ENCODE measurements around the gene EAF1.
"Not testable (repeated sequence)": the region's sequence is repeated elsewhere in the genome, so short reads cannot be mapped to it uniquely, and the experiment has no call there.

The EAF1 gene

GRCh38 chr3:15409774-15410173, 17.6 kb upstream of the EAF1 start:
- H3K27ac ChIP-seq: no peak overlapping the region
- TF ChIP-seq, protein P1, sequence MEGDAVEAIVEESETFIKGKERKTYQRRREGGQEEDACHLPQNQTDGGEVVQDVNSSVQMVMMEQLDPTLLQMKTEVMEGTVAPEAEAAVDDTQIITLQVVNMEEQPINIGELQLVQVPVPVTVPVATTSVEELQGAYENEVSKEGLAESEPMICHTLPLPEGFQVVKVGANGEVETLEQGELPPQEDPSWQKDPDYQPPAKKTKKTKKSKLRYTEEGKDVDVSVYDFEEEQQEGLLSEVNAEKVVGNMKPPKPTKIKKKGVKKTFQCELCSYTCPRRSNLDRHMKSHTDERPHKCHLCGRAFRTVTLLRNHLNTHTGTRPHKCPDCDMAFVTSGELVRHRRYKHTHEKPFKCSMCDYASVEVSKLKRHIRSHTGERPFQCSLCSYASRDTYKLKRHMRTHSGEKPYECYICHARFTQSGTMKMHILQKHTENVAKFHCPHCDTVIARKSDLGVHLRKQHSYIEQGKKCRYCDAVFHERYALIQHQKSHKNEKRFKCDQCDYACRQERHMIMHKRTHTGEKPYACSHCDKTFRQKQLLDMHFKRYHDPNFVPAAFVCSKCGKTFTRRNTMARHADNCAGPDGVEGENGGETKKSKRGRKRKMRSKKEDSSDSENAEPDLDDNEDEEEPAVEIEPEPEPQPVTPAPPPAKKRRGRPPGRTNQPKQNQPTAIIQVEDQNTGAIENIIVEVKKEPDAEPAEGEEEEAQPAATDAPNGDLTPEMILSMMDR (conservative IDR thresholded peaks at IDR 0.05): no peak

DNA sequence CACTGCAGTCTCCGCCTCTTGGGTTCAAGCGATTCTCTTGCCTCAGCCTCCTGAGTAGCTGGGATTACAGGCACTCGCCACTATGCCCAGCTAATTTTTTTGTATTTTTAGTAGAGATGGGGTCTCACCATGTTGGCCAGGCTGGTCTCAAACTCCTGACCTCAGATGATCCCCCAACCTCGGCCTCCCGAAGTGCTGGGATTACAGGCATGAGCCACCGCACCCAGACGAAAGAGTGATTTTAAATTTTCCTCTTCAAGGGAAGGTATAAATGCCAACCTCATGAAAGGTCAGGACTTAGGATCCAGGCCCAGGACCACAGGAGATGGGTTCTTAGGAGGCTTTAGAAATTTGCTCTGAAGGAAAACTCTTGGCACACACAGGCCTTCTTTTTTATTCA, 16.4 kb upstream of the EAF1 start:
- H3K27ac ChIP-seq: not testable (repeated sequence)

GRCh38 chr3:15420871-15421270, 6.5 kb upstream of the EAF1 start:
- TF ChIP-seq, protein P1 (conservative IDR thresholded peaks at IDR 0.05): no peak

DNA sequence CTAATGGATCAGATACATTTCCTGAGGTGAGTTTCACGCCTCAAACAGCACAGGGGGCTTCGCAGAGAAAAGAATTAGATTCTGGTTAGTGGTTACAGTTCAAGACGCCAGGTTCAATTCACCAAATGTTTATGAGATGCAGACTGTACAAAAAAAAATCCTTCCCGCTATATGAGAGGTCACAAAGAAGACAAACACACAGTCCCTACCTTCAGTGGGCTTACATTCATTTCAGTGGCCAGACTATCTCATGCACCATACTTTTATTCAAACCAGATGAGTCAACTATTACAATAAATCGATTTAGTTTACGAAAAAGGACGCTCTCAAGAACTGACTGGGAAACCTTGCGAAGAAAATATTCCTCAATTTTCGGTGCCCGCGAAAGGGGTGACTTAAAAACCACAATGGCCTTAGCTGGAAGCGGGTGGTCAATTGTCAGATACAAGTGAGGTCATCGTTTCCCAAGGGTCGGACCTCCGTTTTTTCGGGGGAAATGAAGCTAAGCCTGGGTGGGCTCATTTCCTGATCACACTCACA, 749 bp upstream of the EAF1 start:
- TF ChIP-seq, protein P1 (conservative IDR thresholded peaks at IDR 0.05): no peak
- peak overlapping the region; percentile 84 for H3K27ac ChIP-seq

More at GRCh38 chr3:15420871-15421270, 6.5 kb upstream of the EAF1 start:
- H3K27ac ChIP-seq: peak overlapping the region; percentile 54

- peak overlapping the region; percentile 84 for H3K27ac ChIP-seq
- TF ChIP-seq, protein P1 (conservative IDR thresholded peaks at IDR 0.05): no peak
Measured at GRCh38 chr3:15427981-15428380, 583 bp downstream of the EAF1 start.

- TF ChIP-seq, protein P1 (conservative IDR thresholded peaks at IDR 0.05): no peak
- H3K27ac ChIP-seq: peak overlapping the region; percentile 84
Measured at GRCh38 chr3:15428539-15428938, 1.1 kb downstream of the EAF1 start.

- H3K27ac ChIP-seq: peak overlapping the region; percentile 84; the same call in 1 of the 2 replicates
- TF ChIP-seq, protein P1 (conservative IDR thresholded peaks at IDR 0.05): no peak
Measured at GRCh38 chr3:15429080-15429479, 1.7 kb downstream of the EAF1 start.

- TF ChIP-seq, protein P1 (conservative IDR thresholded peaks at IDR 0.05): no peak
- H3K27ac ChIP-seq: peak overlapping the region; percentile 80
Measured at GRCh38 chr3:15430624-15431023, 3.2 kb downstream of the EAF1 start.
